ENCODE results near the gene SORCS2. TPM values are rescaled to one million over a fixed set of nuclear protein-coding genes. Genes with fewer than 3 reads are reported as not detected.
A peak's percentile ranks its signal among the peaks of the same experiment; 100 is the strongest.

SORCS2 gene
- total RNA-seq, 2 donors from 2014 or later, result not detected

GRCh38 chr4:7285244-7286094, 93.1 kb downstream of the SORCS2 start:
- peaks cover 3% of the 10 kb centered on the region for H3K36me3 Mint-ChIP-seq (ENCODE audit: low read depth)
- H3K4me3 Mint-ChIP-seq, result no peak overlapping the region
- H3K4me1 Mint-ChIP-seq, result peaks cover 2% of the 10 kb centered on the region
- DNase-seq (no peak), ATAC-seq (no peak)
- no peaks in the 10 kb centered on the region for H3K9me3 ChIP-seq (ENCODE audit: control insufficient read depth, low read length, poor library complexity, severe bottlenecking)
- H3K27ac Mint-ChIP-seq, result no peak overlapping the region
- peaks cover 40% of the 10 kb centered on the region for H3K27me3 Mint-ChIP-seq

DNA sequence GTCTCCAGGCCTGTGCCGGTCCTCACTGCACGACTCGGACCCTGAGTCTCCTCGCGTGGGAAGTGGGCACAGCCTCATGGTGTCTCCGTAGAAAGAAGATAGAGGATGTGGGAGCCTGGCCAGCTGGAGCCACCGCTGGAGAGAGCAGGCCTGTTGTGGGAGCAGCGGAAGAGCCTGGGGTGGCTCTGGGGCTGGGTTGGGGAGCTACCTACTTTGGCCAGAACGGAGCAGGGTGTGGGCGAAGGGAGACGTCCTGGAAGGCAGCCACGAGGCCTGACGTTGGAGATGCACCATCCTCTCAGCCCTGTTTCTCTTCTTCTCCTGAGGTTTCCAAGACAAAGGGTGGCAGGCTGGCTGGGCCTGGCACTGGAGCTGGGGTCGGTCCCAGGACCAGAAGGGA, 93.8 kb downstream of the SORCS2 start:
- Mint-ChIP-seq H3K4me1 (peaks cover 2% of the 10 kb centered on the region), H3K27me3 (peaks cover 44% of the 10 kb centered on the region), H3K36me3 (ENCODE audit: low read depth) (peaks cover 3% of the 10 kb centered on the region), H3K4me3 (no peak overlapping the region), H3K27ac (no peak overlapping the region)
- ATAC-seq (no peak), DNase-seq (no peak)
- H3K9me3 ChIP-seq (ENCODE audit: control insufficient read depth, low read length, poor library complexity, severe bottlenecking), result no peaks in the 10 kb centered on the region

GRCh38 chr4:7286798-7287197, 94.5 kb downstream of the SORCS2 start:
- H3K27me3 Mint-ChIP-seq, result peaks cover 44% of the 10 kb centered on the region
- peaks cover 2% of the 10 kb centered on the region for H3K4me1 Mint-ChIP-seq
- H3K9me3 ChIP-seq (ENCODE audit: control insufficient read depth, low read length, poor library complexity, severe bottlenecking), result no peaks in the 10 kb centered on the region
- H3K36me3 Mint-ChIP-seq (ENCODE audit: low read depth), result peaks cover 3% of the 10 kb centered on the region
- DNase-seq (no peak), ATAC-seq (no peak)
- no peak overlapping the region for H3K4me3 Mint-ChIP-seq
- H3K27ac Mint-ChIP-seq, result peak overlapping the region; percentile 19

DNA sequence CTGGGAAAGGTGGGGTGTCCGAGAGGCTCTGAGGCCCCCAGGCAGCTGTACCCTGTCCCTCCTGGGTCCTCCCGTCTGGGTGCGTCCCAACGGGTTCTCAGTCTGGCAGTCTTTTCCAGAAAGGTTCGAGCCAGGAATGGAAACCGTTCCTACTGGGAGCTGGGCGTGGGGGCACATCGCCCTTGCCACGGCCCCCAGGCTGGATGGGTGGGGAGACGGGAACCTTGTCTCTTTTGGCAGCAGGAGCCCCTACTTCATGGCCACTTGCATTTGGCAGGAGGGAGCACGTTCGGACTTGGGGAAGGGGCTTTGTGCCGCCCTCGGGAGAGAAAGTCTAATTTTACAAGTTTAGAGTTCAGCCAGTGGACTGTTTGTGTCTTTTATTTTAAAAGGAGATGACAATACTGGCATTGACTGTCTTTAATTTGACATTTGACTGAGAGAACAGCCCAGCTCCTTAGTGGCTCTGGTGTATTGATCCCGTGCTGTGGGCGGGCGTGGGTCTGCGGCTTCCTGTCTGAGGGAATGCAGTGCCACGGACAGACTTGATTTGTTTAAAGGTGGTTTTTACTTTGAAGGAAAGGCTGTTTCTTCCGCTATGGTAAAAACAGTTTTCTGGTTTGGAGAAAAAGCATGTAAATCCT, 95.1 kb downstream of the SORCS2 start:
- peaks cover 2% of the 10 kb centered on the region for H3K4me1 Mint-ChIP-seq
- H3K4me3 Mint-ChIP-seq, result no peak overlapping the region
- DNase-seq, result no peak
- H3K27ac Mint-ChIP-seq, result peak overlapping the region; percentile 19
- peaks cover 3% of the 10 kb centered on the region for H3K36me3 Mint-ChIP-seq (ENCODE audit: low read depth)
- peaks cover 38% of the 10 kb centered on the region for H3K27me3 Mint-ChIP-seq
- ATAC-seq, result no peak
- H3K9me3 ChIP-seq (ENCODE audit: control insufficient read depth, low read length, poor library complexity, severe bottlenecking), result no peaks in the 10 kb centered on the region

GRCh38 chr4:7287918-7288280, 95.6 kb downstream of the SORCS2 start:
- H3K27me3 Mint-ChIP-seq, result peaks cover 36% of the 10 kb centered on the region
- H3K9me3 ChIP-seq (ENCODE audit: control insufficient read depth, low read length, poor library complexity, severe bottlenecking), result no peaks in the 10 kb centered on the region
- no peak overlapping the region for H3K4me3 Mint-ChIP-seq
- ATAC-seq (no peak), DNase-seq (no peak)
- peaks cover 2% of the 10 kb centered on the region for H3K4me1 Mint-ChIP-seq
- H3K27ac Mint-ChIP-seq, result no peak overlapping the region
- peaks cover 3% of the 10 kb centered on the region for H3K36me3 Mint-ChIP-seq (ENCODE audit: low read depth)

DNA sequence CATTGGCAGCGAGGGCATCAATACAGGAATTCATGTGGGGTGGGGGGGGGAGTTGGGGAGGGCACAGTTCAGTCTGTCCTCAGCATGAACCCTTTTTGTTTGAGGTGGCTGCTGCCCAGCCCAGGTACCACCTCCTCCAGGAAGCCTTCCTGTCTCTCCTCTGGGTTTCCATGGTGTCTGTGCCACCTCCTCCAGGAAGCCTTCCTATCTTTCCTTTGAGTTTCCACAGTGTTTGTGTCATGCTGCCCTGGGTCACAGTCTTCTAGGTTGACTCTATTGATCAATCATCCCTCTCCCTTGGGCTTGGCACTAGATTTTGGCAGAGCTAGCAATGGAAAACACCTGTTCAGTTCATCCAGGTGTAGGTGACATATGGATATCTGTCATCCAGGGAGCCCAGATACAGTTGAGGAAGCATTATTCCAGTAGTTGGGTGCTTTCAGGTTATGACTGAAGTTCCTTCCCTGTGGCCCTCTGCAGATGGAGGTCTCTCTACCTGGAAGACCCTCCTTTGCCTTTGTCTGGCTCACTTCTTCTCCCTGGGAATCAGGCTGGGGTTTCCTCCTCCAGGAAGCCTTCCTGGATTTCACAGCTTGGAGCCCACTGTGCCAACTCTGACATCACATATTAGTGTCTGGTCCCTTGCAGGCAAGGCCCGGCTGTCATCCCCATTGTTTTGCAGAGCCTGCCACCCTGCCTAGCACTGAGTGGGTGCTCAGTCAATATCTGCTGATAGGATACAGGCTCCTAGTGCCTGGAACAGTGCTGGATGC, 96.6 kb downstream of the SORCS2 start:
- no peak overlapping the region for H3K27ac Mint-ChIP-seq
- DNase-seq (no peak), ATAC-seq (no peak)
- H3K4me1 Mint-ChIP-seq, result peaks cover 2% of the 10 kb centered on the region
- H3K4me3 Mint-ChIP-seq, result no peak overlapping the region
- H3K9me3 ChIP-seq (ENCODE audit: control insufficient read depth, low read length, poor library complexity, severe bottlenecking), result no peaks in the 10 kb centered on the region
- peaks cover 30% of the 10 kb centered on the region for H3K27me3 Mint-ChIP-seq
- H3K36me3 Mint-ChIP-seq (ENCODE audit: low read depth), result peaks cover 3% of the 10 kb centered on the region

DNA sequence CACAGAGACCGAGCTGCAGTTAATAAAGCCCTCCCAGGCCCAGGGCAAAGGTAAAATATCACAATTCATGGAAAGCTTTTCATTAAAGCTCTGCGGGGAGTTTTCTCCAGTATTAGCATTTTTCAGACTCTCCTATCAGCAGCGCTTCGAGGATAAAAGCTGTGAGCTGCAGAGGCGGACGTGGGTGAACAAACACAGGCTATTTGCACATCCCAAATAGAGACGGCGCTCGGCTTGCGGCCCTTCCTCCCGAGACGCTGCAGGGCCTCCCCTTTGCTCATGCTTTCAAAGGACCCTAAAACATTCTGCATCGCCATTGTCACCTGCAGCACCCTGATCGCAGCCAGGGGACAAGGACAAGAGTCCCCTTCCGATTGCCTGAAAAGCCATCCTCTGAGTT, 97.3 kb downstream of the SORCS2 start:
- no peak for DNase-seq
- H3K27me3 Mint-ChIP-seq, result peaks cover 30% of the 10 kb centered on the region
- peaks cover 3% of the 10 kb centered on the region for H3K36me3 Mint-ChIP-seq (ENCODE audit: low read depth)
- no peaks in the 10 kb centered on the region for H3K9me3 ChIP-seq (ENCODE audit: control insufficient read depth, low read length, poor library complexity, severe bottlenecking)
- no peak for ATAC-seq
- no peak overlapping the region for H3K4me3 Mint-ChIP-seq
- H3K27ac Mint-ChIP-seq, result no peak overlapping the region
- H3K4me1 Mint-ChIP-seq, result peaks cover 2% of the 10 kb centered on the region

DNA sequence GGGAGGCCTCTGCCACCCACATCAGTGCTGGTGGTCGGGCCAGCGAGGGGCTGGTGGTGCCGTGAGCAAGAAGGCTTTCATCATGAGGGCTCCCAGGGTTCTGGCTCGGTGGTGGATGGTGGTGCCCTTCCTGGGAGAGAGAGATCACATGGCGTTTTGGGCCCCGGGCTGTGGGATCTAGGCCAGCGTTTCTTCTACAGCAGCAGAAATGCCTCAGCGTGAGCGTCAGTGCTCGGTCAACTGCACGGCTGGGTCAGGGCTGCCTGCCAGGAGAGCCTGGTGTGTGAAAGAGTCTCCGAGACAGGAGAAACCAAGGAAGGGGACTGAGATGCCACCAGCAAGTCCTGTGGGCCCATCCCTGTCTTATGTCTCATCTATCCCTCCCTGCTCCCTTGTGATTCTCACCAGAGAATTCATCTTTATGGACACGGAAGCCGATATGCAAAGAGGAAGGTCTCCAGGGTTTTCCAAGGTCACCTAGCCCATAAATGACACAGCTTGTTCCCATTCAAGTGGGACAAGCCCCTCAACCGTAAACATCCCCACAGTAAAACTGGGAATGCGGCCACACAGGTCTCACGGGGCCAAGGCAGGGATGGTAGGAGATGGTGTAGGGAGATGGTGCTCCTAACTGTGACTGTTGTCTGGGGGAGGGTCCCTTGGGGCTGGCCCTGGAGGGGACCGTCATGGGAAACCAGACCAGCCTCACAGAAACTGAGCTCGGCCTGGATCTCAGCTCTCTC, 99.2 kb downstream of the SORCS2 start:
- no peaks in the 10 kb centered on the region for H3K9me3 ChIP-seq (ENCODE audit: control insufficient read depth, low read length, poor library complexity, severe bottlenecking)
- Mint-ChIP-seq H3K4me3 (no peak overlapping the region), H3K27me3 (peaks cover 19% of the 10 kb centered on the region), H3K36me3 (ENCODE audit: low read depth) (no peaks in the 10 kb centered on the region), H3K27ac (no peak overlapping the region), H3K4me1 (no peaks in the 10 kb centered on the region)
- ATAC-seq (no peak), DNase-seq (no peak)

DNA sequence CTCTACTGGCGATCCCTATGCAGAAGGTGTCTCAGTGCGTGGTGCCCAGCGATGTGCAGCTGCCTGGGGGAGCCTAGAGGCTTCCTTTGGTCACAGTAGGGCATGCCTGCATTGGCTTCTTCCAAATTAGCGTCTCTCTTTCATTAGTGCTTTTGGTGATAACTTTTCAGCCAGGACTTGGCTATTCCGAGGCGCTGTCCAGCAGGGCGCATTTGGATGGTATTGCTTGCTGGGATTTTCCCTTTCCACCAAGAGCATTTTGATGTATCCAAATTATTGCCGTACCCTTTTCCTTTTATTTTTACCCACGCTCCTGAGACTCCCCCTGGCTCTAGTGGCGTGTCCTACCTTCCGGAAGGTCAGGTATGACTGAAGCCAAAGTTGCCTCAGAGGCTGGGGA, 101.4 kb downstream of the SORCS2 start:
- Mint-ChIP-seq H3K27me3 (peaks cover 18% of the 10 kb centered on the region), H3K27ac (no peak overlapping the region), H3K4me1 (no peaks in the 10 kb centered on the region), H3K36me3 (ENCODE audit: low read depth) (no peaks in the 10 kb centered on the region), H3K4me3 (no peak overlapping the region)
- no peak for ATAC-seq
- no peak for DNase-seq
- no peaks in the 10 kb centered on the region for H3K9me3 ChIP-seq (ENCODE audit: control insufficient read depth, low read length, poor library complexity, severe bottlenecking)

GRCh38 chr4:7294176-7294756, 101.9 kb downstream of the SORCS2 start:
- H3K9me3 ChIP-seq (ENCODE audit: control insufficient read depth, low read length, poor library complexity, severe bottlenecking), result no peaks in the 10 kb centered on the region
- Mint-ChIP-seq H3K4me1 (no peaks in the 10 kb centered on the region), H3K27ac (no peak overlapping the region), H3K36me3 (ENCODE audit: low read depth) (no peaks in the 10 kb centered on the region), H3K4me3 (no peak overlapping the region), H3K27me3 (peaks cover 23% of the 10 kb centered on the region)
- ATAC-seq (no peak), DNase-seq (no peak)

- no peak overlapping the region for H3K27ac Mint-ChIP-seq
- H3K36me3 Mint-ChIP-seq (ENCODE audit: low read depth), result no peaks in the 10 kb centered on the region
- ATAC-seq (no peak), DNase-seq (no peak)
- H3K9me3 ChIP-seq (ENCODE audit: control insufficient read depth, low read length, poor library complexity, severe bottlenecking), result no peaks in the 10 kb centered on the region
- no peak overlapping the region for H3K4me3 Mint-ChIP-seq
- peaks cover 32% of the 10 kb centered on the region for H3K27me3 Mint-ChIP-seq
- H3K4me1 Mint-ChIP-seq, result no peaks in the 10 kb centered on the region
Measured at GRCh38 chr4:7295197-7295910, 103.0 kb downstream of the SORCS2 start.

GRCh38 chr4:7295911-7296660, 103.7 kb downstream of the SORCS2 start:
- H3K4me3 Mint-ChIP-seq, result no peak overlapping the region
- ATAC-seq (no peak), DNase-seq (no peak)
- H3K9me3 ChIP-seq (ENCODE audit: control insufficient read depth, low read length, poor library complexity, severe bottlenecking), result no peaks in the 10 kb centered on the region
- H3K27ac Mint-ChIP-seq, result no peak overlapping the region
- H3K36me3 Mint-ChIP-seq (ENCODE audit: low read depth), result no peaks in the 10 kb centered on the region
- no peaks in the 10 kb centered on the region for H3K4me1 Mint-ChIP-seq
- peaks cover 36% of the 10 kb centered on the region for H3K27me3 Mint-ChIP-seq

All from T-helper 17 cell (primary cell).